ENCODE measurements around the gene CCR8.

Gene CCR8, protein sequence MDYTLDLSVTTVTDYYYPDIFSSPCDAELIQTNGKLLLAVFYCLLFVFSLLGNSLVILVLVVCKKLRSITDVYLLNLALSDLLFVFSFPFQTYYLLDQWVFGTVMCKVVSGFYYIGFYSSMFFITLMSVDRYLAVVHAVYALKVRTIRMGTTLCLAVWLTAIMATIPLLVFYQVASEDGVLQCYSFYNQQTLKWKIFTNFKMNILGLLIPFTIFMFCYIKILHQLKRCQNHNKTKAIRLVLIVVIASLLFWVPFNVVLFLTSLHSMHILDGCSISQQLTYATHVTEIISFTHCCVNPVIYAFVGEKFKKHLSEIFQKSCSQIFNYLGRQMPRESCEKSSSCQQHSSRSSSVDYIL

DNA sequence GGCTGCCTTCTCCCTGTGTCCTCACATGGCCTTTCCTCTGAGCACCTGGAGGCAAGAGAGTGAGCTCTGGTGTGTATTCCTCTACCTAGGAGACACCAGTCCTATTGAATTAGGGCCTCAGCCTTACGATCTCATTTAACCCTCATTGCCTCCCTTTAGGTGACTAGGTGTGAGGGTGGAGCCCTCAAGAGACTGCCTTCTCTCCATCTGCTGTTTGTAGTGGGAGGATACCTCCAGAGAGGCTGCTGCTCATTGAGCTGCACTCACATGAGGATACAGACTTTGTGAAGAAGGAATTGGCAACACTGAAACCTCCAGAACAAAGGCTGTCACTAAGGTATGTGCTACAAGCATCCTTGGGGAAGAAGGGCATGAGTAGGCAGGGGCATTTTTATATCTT is at the start of gene CCR8:
CCR8 (plus strand) TSS at position 217 of the 400 bp plus-strand sequence. CDS start 2,623 bp downstream, outside the sequence.
- no peak for DNase-seq

DNA sequence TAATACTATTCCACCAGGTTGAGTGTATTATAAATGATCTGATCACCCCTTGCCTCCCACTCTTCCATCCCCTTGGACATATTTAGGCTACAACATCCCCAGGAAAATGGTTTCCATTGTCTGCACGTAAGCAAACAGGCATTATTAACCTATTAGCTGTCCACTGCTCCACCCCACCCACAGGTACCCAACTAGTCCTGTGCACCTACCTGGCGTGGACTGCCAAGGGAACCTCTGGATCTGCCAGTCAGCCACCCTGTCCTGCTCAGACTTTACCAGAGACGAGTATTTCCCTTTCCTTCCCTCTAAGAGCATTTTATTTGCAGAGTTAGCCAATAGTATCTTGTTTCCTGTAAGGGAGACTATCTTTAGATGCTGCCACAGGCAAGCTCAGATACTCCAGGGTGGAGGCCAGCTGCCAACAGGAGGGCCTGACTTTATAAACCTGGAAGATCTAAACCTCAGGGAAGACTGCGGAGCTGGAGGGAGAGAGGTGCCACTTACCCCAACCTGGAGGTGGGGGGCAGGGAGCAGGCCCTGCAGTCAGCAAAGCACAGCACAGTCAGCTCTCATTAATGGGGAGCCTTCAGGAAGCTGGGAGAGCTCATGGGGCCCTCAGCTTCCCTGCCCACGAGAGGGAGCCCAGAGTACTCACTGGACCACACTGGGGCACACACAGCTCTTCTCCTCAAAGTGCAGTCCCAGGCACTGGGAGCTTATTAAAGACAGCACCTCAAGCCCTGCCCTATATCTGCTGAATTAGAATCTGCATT is 49.6 kb upstream of the CCR8 start, which contains the start of gene CX3CR1:
CX3CR1 (minus strand) TSS at position 292 of the 773 bp plus-strand sequence. CDS start 13,527 bp downstream, outside the sequence.
- no peak for DNase-seq

DNA sequence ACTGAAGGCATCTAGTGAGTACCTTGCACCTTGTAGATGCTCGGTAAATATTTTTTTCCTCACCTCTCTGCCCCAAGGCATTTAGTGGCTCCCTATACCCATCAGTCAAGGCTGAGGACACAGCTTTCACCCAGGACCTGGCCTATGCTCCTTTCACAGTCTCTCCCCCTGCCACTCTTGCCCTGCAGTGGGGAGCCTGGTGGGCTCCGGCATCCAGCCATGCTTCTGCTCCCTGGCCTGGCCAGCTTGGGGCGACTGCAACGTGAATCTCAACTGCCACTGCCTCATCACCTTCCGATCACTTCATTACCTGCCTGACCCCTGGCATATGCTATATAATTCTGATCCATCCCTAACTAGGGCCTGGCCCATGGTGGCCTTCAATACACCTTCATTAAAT is 48.9 kb upstream of the CCR8 start:
- DNase-seq = no peak

DNA sequence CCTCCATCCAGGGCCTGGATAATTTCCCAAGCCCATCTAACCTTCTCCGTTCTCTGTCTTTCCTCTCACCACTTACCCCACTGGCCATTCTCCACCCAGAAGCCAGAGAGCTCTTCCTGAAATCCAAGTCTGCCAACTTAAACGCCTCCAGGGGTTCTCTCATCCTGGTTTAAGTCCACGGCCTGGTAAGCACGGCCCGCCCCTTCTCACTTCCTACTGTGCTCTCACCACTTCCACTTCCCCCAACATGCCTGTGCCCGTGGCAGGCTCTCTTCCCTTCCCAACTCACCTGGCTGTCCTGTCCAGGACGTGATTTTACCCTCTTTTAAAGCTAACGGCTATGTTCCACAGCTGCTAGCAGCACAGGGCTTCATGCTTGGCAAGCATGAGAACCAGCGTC is 48.0 kb upstream of the CCR8 start:
- DNase-seq = no peak

DNA sequence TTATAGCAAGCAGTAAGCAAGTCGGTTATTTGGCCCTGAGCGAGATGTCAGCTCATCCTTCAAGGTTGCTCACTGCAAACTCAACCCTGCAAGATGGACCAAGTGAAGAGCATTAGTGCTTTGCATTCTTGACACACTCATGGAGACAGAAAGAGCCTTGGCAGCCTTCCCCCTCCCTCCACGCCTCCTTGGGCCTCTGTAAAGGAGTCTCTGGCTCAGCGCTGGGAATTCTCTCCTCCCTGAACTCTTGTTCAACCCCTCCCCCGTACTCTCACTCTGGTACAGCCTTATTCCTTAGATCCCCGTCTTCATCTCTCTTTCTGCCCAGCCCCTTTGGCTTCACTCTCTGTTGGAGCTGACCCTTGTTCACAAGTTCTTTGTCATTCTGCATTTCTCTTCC is 47.5 kb upstream of the CCR8 start:
- no peak for DNase-seq

DNA sequence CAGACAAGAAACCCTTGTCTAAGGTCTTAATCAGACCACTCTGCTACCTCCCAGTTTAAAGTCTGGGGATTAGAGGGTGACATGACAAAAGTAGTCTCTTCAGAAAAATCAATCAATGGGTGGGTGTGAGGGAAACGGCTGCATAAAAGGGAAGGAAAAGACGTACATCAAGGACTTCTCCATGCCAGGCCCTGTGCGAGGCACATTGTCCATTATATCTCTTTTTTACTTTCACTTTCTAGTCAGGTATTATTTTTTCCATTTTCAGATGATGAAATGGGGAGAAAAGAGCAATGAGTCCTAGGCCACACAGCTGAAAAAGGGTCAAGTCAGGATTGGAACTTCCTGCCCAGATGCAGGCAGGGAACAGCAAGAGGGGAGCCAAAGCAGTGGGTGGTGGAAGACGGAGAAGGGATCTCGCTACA is 45.0 kb upstream of the CCR8 start:
- DNase-seq = no peak

DNA sequence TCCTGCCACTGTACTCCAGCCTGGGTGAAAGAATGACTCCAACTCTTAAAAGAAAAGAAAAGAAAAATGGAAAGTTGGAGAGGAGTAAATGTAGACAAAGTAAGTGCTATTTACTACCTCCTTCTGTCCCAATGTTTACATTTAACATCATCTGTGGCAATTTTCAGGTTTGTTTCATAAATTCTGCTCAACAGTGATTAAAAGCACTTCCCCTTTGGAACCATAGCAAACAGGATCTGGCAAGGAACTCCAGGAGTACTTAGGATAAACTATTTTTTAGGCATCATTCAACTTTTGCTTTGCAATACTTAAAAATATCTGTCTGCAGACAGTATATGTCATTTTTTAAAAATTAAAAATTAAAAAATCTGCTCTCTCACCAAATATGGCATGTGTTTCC is 44.2 kb upstream of the CCR8 start:
- DNase-seq = no peak

DNA sequence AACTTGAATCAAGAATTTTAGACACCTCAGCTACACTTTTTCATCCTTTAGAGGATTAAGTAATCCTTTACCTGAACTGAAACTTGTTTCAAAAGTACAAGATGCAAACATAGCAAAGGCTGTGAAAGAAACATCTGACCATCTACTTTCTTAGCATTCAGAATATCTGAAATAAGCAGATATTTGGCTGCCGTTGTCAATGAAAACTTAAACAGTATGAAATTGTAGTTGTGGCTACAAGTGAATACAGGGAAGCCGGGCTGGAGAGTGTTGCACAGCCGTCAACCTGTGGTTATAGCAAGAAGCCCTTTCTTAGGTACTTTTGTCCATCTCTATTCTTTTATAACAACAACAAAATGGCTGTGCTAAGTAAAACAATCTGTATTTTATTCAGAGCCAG is 42.7 kb upstream of the CCR8 start:
- DNase-seq = no peak

DNA sequence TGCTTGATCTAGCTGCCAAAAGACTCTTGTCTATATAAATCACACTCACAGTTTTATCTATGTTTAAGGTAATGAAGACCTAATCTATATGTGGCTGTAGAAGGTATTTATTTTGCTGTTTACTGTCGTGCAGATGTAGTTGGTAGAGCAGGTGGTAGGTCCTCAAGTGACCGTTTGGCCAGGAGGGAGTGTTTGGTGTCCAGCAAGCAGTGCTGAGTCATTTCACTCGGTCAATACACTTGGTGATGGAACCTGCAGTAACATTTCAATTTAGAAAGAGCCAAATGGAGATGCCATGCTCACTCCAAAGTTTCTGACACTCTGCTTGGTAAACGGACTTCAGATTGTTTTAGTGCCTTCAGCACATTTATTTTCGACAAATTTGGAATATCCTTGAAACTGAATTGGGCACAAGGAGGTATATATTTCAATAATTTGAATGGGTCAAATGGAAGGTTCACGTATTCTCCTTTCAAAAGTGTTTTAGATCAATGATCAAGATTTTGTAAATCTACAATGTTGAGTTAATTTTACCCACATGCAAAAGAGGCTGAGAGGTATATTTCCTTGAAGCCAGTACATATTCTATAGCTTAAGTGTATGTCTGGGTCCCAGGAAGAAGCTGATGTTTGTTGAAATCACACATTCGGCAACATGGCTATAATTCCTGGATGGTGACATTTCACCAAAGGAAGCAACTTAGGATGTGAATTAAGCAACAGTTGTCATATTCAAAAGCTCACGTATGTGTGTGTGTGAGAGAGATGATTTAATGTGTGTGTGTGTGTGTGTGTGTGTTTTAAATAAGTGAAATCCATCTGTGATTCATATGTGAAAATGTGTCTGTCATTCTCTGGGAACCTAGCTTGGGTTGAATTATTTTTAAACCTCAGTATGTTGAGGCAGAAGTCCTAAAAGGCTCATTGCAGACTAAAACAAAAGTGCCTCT is 42.0 kb upstream of the CCR8 start:
- DNase-seq = no peak

DNA sequence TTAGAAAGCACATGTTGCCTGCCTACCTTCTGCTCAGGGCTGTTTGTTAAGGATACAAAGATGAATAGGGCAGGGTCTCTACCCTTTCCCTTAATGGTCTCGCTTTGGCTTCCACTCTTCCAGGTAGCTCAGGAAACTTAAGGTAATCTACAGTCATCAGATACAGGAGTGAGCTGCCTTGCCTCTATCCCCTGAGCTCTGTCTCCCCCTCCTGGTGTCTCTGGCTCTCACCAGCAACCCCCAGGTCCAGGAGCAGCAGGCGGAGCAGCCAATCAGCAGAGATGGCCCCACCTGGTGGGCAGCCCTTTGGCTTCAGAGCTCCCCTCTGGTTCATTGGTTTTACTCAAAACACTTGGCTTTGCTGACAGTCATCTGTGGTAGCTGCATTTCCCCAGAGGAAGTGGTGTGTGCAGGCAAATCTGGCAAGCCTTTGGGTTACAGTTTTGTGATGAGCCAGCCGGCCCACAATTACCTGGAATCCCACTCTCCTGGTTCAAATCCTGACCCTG is 41.2 kb upstream of the CCR8 start:
- peak; percentile 70 for DNase-seq

DNA sequence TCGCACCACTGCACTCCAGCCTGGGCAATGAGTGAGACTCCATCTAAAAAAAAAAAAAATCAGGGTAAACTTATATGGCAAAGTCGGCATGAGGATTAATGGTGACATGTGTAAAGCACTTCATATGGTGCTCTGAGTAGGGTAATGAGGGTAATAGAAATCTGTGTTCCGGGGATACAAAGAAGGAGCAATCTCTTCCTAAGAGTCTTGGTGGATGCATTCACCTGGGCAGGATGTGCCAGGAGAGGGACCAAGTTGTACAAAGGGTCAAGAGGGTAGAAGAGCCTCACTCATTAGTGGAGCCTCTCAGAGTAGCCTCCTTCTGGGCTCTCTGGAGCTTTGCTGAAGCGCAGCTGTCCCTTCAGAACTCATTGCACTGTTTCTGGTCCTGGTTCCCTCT is 40.4 kb upstream of the CCR8 start:
- no peak for DNase-seq

DNA sequence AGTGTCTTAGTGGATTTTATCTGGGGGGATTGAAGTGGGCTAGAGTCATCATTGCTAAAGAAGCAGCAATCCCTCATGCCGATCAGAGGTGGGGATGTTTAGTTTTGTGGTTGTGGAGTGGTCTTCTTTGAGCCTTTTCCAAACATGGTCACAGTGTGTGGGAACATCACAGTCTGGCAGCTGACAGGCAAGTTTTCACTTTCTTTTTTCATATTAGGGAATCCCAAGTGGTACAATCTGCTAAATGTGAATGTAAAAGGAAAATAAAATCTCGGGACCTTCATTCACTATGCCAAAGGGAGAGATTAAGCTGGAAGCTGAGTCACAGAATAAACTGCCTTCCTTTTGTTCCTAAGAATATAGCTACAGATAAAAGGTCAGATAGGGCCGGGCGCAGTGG is 39.3 kb upstream of the CCR8 start:
- DNase-seq = no peak

DNA sequence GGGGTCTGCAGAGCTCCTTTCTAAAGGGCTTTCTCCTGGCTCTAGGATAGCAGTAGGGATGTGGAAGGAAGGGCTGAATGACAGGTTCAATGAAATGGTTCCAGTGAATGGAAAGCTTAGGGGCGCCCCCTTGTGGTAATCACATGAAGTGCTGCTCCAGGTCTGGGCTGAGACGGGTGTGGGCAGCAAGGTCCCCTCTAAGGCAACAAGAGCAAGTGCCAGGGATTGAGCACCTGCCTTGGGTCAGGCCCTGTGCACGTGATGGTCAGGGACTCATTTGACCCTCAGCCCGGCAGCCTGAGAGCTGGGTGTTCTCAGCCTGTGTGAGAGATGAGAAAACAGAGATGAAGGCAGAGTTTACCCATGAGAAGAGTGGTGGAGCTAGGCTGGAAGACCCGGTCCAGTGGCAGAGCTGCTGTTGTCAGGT is 37.6 kb upstream of the CCR8 start:
- DNase-seq = peak; percentile 33

DNA sequence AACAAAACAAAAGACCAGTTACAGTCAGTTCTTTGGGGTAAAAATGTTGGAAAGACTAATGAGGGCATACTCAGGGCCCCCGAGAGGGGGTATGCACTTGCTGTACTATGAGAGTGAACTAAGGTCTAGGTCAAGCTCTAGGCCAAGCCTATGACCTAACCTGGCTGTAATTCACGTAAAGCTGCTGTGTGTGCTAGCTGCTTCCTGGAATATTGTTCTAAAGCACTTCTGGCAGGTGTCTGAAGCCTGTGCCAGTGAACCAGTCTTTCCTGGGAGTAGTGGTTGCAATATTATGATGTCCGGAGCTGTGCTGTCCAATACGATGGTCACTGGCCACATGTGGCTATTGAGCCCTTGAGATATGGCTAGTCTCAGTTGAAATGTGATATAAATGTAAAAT is 36.5 kb upstream of the CCR8 start:
- no peak for DNase-seq

DNA sequence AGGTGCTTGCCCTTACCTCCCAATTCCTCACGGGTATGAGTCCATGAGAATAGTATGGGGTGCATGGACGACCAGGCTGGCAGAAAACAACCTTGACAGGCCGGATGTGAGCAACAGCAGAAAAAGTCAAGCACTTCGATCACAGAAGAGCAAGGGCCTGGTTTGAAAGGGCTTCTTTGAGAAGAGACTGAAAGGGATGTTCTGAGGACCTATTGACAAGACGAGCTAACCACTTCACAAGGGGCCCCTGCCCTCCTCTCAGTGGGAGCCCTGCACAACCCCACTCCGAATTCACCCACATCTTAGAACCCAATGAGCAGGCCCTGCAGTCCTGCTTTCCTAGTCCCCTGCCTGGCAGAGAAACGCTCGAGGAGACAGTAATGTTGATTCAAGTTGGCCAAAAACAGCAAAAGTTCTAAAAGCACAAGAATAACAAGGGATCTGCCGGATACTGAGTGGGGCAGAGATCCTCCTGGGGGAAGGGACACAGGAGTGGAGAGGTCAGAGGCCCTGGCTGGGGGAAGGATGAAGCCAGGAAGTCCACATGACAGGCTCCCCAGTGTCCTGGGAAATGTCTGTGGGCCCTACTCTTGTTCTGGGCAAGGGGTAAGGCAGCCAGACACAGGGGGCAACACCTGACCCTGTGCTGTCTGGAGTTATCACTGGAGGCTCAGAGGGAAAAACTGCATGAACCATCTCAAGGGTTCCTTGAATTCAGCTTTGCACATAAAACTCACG is 34.9 kb upstream of the CCR8 start:
- DNase-seq = no peak

DNA sequence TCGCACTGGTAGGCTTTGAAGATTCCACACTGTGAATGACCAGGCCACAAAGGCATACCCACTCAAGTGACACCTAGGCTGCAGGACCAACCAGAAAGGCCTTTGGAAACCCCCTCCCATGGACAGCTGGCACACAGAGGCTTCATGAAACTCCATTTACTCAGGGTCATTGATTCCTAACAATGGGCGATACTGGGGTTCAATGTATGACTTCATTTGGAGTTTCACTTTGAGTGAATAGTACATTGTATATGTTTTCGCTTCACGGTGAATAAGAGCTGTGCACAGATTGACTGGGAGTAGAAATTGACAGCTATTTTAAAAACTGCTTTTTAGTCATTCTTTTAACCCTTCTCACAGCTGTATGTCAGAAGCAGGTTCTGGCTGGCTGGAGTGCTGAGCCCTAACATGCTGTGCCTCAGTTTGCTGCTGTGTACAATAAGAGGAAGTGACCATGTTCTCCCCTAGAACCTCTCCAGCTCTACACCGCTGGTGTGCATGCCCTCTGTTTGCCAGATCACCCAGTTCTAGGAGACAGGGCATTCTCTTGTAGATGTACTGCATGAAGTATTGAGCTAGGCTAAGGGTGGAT is 34.2 kb upstream of the CCR8 start:
- DNase-seq = no peak

DNA sequence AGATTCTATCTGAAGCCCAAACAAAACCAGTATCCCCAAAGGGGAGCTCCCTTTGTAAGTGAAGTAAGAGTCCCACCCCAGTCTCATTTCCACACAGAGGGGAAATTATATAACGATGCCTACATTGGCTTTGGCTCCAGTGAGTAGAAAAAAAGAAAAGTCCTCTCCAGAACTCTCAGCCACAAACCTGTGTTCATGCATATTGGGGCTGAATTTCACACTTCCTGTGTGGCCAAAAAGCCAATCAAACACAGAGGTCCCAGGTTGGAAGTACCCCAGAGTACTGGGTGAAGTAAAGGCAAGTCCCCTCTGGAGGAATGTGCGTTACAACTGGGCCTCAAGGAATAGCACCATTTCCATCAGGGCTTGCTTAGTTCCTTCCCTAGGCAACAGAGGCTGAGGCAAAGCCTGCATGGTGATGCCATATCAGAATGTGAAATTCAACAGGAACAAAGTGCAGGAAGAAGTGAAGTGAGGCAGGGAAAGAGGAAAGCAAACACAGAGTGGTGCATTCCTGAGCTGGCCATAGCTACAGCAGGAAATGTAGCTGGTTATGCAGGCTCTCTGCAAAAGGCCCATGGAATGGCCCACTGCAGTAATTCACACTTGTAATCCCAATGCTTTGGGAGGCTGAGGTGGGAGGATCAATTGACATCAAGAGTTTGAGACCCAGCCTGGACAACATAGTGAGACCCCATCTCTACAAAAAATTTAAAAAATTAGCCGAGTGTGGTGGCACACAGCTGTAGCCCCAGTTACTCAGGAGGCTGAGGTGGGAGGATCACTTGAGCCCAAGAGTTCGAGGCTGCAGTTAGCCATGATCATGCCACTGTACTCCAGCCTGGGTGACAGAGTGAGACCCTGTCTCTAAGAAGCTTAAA is 33.1 kb upstream of the CCR8 start:
- no peak for DNase-seq

DNA sequence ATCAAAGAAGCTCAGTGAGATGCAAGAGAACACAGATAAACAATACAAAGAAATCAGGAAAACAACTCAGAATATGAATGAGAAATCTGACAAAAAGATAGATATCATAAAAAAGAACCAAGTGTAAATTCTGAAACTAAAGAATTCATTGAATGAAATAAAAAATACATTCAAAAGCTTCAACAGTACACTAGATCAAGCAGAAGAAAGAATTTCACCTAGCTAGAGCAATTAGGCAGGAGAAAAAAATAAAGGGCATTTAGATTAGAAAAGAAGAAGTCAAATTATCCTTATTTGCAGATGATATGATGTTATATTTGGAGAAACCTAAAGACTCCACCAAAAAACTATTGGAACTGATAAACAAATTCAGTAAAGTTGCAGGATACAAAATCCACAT is 30.2 kb upstream of the CCR8 start:
- no peak for DNase-seq

DNA sequence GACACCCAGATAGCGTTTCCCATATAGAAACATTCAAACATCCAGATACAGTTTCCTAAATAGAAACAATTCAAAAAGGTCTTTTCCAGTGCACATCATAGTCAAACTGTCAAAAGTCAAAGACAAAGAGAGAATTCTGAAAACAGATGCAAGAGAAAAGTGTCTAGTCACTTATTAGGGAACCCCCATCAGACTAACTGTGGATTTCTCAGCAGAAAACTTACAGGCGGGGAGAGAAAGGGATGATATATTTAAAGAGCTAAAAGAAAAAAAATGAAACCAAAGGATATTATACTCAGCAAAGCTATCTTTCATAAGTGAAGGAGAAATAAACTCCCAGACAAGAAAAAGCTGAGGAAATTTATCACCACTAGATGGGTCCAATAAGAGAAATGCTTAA is 27.3 kb upstream of the CCR8 start:
- no peak for DNase-seq

DNA sequence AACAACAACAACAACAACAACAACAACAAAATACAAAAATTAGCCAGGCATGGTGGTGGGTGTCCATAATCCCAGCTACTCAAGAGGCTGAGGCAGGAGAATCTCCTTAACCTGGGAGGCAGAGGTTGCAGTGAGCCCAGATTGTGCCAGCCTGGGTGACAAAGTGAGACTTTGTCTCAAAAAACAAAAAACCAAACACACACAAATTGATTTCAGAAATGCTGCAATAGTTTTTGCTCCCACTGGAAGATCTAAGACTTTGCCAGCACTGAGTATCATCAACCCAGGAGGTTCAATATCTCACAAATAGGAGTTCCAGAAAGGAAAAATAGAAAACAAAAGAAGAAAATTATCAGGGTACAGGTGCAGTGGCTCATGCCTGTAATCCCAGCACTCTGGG is 16.2 kb upstream of the CCR8 start:
- no peak for DNase-seq

DNA sequence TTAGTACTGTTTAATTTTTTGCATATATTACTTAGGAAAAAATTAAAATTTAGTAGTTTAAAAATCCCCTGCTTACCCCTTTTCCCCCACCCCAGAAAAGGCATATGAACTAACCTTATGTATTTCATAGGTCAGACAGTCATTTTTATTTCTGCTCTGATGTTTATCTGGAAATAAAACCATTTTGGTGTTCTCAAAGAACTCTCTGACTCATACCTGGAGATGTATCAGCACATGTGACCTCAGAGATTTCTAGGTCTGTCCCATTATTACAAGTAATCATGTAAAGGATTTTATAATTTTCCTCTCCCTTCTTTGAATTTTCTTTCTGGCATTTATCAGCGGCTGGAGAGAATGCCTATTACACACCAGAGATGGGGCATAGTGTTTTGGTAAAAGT is 14.1 kb upstream of the CCR8 start:
- DNase-seq = no peak
